ENCODE data around the gene TBX15. TPM values are rescaled to one million over a fixed set of nuclear protein-coding genes. Genes with fewer than 3 reads are reported as not detected.

TBX15 gene
- total and polyA plus RNA-seq, 2 experiments from 2014 or later, result 0.21 TPM; not detected in 1

GRCh38 chr1:118862755-118863154 is 125.4 kb downstream of the TBX15 start:
- H3K4me1 Mint-ChIP-seq, result peaks cover 3% of the 10 kb centered on the region; the same call in 1 of the 3 replicates
- no peak for ATAC-seq
- DNase-seq (ENCODE audit: low spot score), result no peak
- H3K9me2 ChIP-seq (ENCODE audit: insufficient read depth), result peaks cover 8% of the 10 kb centered on the region; the same call in 1 of the 2 replicates
- H4K20me1 ChIP-seq (replicated peaks; ENCODE audit: insufficient read depth), result no peaks in the 10 kb centered on the region
- H3K4me3 ChIP-seq, result no peak overlapping the region
- H3K27ac Mint-ChIP-seq, result no peak overlapping the region
- H3K79me2 ChIP-seq (replicated peaks; ENCODE audit: insufficient read depth), result no peaks in the 10 kb centered on the region
- H3F3A ChIP-seq (replicated peaks; ENCODE audit: low read depth), result no peaks in the 10 kb centered on the region
- H3K4me3 Mint-ChIP-seq, result no peak overlapping the region
- no peaks in the 10 kb centered on the region for H3K36me3 ChIP-seq (ENCODE audit: insufficient read depth)
- no peak overlapping the region for H2AFZ ChIP-seq
- H3K27me3 ChIP-seq (ENCODE audit: insufficient read depth), result no peaks in the 10 kb centered on the region
- H3K4me2 ChIP-seq, result no peak overlapping the region
- peaks cover 2% of the 10 kb centered on the region for H3K27me3 Mint-ChIP-seq (ENCODE audit: insufficient read depth, low read depth, poor library complexity)
- no peak overlapping the region for H3K27ac ChIP-seq (ENCODE audit: low read depth)
- TF ChIP-seq EZH2 (IDR thresholded peaks at IDR 0.05; ENCODE audit: low read depth, unreplicated experiment), result no peak
- TF ChIP-seq, protein P1, sequence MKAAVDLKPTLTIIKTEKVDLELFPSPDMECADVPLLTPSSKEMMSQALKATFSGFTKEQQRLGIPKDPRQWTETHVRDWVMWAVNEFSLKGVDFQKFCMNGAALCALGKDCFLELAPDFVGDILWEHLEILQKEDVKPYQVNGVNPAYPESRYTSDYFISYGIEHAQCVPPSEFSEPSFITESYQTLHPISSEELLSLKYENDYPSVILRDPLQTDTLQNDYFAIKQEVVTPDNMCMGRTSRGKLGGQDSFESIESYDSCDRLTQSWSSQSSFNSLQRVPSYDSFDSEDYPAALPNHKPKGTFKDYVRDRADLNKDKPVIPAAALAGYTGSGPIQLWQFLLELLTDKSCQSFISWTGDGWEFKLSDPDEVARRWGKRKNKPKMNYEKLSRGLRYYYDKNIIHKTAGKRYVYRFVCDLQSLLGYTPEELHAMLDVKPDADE (IDR thresholded peaks at IDR 0.05), result no peak
- TF ChIP-seq CREB1 (CRISPR knock-in tag; IDR thresholded peaks at IDR 0.05; ENCODE audit: low read depth), result no peak
- TF ChIP-seq CTCF (conservative IDR thresholded peaks at IDR 0.05; ENCODE audit: low read depth in 2 of 2), result no peak
- no peak for TF ChIP-seq JUNB (IDR thresholded peaks at IDR 0.05; ENCODE audit: unreplicated experiment)
- no peaks in the 10 kb centered on the region; the same call in 2 of the 3 replicates for H3K9me3 Mint-ChIP-seq
- H3K36me3 Mint-ChIP-seq (ENCODE audit: low read depth), result no peaks in the 10 kb centered on the region
- no peaks in the 10 kb centered on the region for H3K4me1 ChIP-seq (ENCODE audit: insufficient read depth)

DNA sequence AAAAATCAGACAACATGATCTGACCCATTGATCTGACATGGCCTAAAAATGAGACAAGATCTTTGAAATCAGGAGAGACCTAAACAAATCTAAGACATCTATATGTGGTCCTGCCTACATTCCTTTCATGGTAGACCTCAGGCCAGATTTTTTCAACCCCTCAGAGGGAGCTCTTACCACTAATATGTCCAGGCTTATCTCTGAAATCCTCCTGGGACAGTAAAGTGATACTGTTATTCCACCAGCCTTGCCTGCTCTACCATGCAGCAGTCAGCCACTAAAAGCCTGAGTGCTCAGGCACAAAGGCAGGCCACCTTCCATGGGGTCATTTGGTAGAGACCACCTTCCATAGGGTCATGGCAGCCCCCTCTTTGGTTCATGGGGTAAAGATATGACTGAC is 126.9 kb downstream of the TBX15 start:
- Mint-ChIP-seq H3K27me3 (ENCODE audit: insufficient read depth, low read depth, poor library complexity) (peaks cover 2% of the 10 kb centered on the region), H3K9me3 (no peaks in the 10 kb centered on the region; the same call in 2 of the 3 replicates), H3K27ac (no peak overlapping the region), H3K36me3 (ENCODE audit: low read depth) (no peaks in the 10 kb centered on the region), H3K4me3 (no peak overlapping the region), H3K4me1 (peaks cover under 1% of the 10 kb centered on the region; the same call in 1 of the 3 replicates)
- no peak for ATAC-seq
- H3K79me2 ChIP-seq (replicated peaks; ENCODE audit: insufficient read depth), result no peaks in the 10 kb centered on the region
- H2AFZ ChIP-seq, result no peak overlapping the region
- H3K4me3 ChIP-seq, result no peak overlapping the region
- H3K4me1 ChIP-seq (ENCODE audit: insufficient read depth), result no peaks in the 10 kb centered on the region
- no peaks in the 10 kb centered on the region for H3K36me3 ChIP-seq (ENCODE audit: insufficient read depth)
- H4K20me1 ChIP-seq (replicated peaks; ENCODE audit: insufficient read depth), result no peaks in the 10 kb centered on the region
- no peaks in the 10 kb centered on the region for H3K27me3 ChIP-seq (ENCODE audit: insufficient read depth)
- no peak overlapping the region for H3K4me2 ChIP-seq
- DNase-seq (ENCODE audit: low spot score), result no peak
- no peak overlapping the region for H3K27ac ChIP-seq (ENCODE audit: low read depth)
- peaks cover 8% of the 10 kb centered on the region; the same call in 1 of the 2 replicates for H3K9me2 ChIP-seq (ENCODE audit: insufficient read depth)
- no peaks in the 10 kb centered on the region for H3F3A ChIP-seq (replicated peaks; ENCODE audit: low read depth)
- TF ChIP-seq ZNF462 (CRISPR knock-in tag; IDR thresholded peaks at IDR 0.05) (no peak), CREB1 (CRISPR knock-in tag; IDR thresholded peaks at IDR 0.05; ENCODE audit: low read depth) (no peak), EZH2 (IDR thresholded peaks at IDR 0.05; ENCODE audit: low read depth, unreplicated experiment) (no peak), ZNF114 (CRISPR knock-in tag; IDR thresholded peaks at IDR 0.05) (no peak), REST (IDR thresholded peaks at IDR 0.05; ENCODE audit: unreplicated experiment) (no peak), NANOG (IDR thresholded peaks at IDR 0.05; ENCODE audit: borderline replicate concordance) (no peak), JUNB (IDR thresholded peaks at IDR 0.05; ENCODE audit: unreplicated experiment) (no peak)

Data from GM23338 (cell line).